ENCODE data around the gene DRAM2.

- TF ChIP-seq CTCF (conservative IDR thresholded peaks at IDR 0.05 in 1 of 2, IDR thresholded peaks at IDR 0.05 in 1 of 2; ENCODE audit: low read depth in 1 of 2, low read length in 2 of 2) = no peak
- no peak for TF ChIP-seq EZH2 (IDR thresholded peaks at IDR 0.05; ENCODE audit: low read length, missing control alignments)
Observed at GRCh38 chr1:111110197-111110899, 29.5 kb downstream of the DRAM2 start.

All from fibroblast of lung (primary cell).